IPS-20b (cell line): ENCODE data around the gene XYLT1.

ENCODE experiments used
- H3K27ac ChIP-seq: one replicate; pipeline ENCODE4 v1.5.1; 2013; ENCODE audit warnings: low read length
- H3K27me3 ChIP-seq: 2 replicates; pipeline ENCODE4 v1.6.1; 2013; ENCODE audit warnings: mild to moderate bottlenecking, low read length, inconsistent platforms; ENCODE audit not compliant: insufficient read depth
- H3K36me3 ChIP-seq: 2 replicates; pipeline ENCODE4 v1.6.1; 2013; ENCODE audit warnings: low read depth, mild to moderate bottlenecking, inconsistent platforms, low read length, moderate library complexity; ENCODE audit not compliant: insufficient read depth
- H3K4me1 ChIP-seq: 2 replicates; pipeline ENCODE4 v1.6.1; 2013; ENCODE audit warnings: mild to moderate bottlenecking, control low read depth, inconsistent platforms, low read length, moderate library complexity; ENCODE audit not compliant: insufficient read depth
- H3K4me3 ChIP-seq: 2 replicates; pipeline ENCODE4 v1.5.1; 2013; ENCODE audit warnings: mild to moderate bottlenecking, low read length, inconsistent platforms
- H3K9ac ChIP-seq: 2 replicates; pipeline ENCODE4 v1.6.1; 2013; ENCODE audit warnings: low read depth, mild to moderate bottlenecking, inconsistent platforms, low read length, moderate library complexity
- H3K9me3 ChIP-seq: 2 replicates; pipeline ENCODE4 v1.6.1; 2013; ENCODE audit warnings: mild to moderate bottlenecking, low read depth, low read length, inconsistent platforms; ENCODE audit not compliant: insufficient read depth

The XYLT1 gene

GRCh38 chr16:17407321-17407720, 63.4 kb downstream of the XYLT1 start:
- Histone ChIP-seq H3K36me3 (no peaks in the 10 kb centered on the region), H3K4me3 (no peak overlapping the region)

GRCh38 chr16:17404941-17405689, 65.6 kb downstream of the XYLT1 start:
- H3K9me3 ChIP-seq = no peaks in the 10 kb centered on the region; the same call in 1 of the 2 replicates
- no peak overlapping the region for H3K27ac ChIP-seq
- no peaks in the 10 kb centered on the region for H3K36me3 ChIP-seq
- H3K27me3 ChIP-seq = no peaks in the 10 kb centered on the region
- no peak overlapping the region for H3K9ac ChIP-seq
- H3K4me3 ChIP-seq = no peak overlapping the region
- no peaks in the 10 kb centered on the region; the same call in 1 of the 2 replicates for H3K4me1 ChIP-seq

More at GRCh38 chr16:17407321-17407720, 63.4 kb downstream of the XYLT1 start:
- no peak overlapping the region for H3K27ac ChIP-seq
- no peaks in the 10 kb centered on the region for H3K27me3 ChIP-seq
- no peaks in the 10 kb centered on the region; the same call in 1 of the 2 replicates for H3K9me3 ChIP-seq
- no peak overlapping the region for H3K9ac ChIP-seq
- H3K4me1 ChIP-seq = peaks cover 5% of the 10 kb centered on the region; the same call in 1 of the 2 replicates

- Histone ChIP-seq H3K9me3 (no peaks in the 10 kb centered on the region; the same call in 1 of the 2 replicates), H3K4me3 (no peak overlapping the region), H3K27ac (no peak overlapping the region), H3K9ac (no peak overlapping the region), H3K36me3 (no peaks in the 10 kb centered on the region), H3K27me3 (no peaks in the 10 kb centered on the region), H3K4me1 (no peaks in the 10 kb centered on the region; the same call in 1 of the 2 replicates)
Measured at GRCh38 chr16:17403859-17404545, 66.8 kb downstream of the XYLT1 start.

- Histone ChIP-seq H3K4me3 (no peak overlapping the region), H3K9me3 (no peaks in the 10 kb centered on the region; the same call in 1 of the 2 replicates), H3K27me3 (no peaks in the 10 kb centered on the region), H3K4me1 (no peaks in the 10 kb centered on the region; the same call in 1 of the 2 replicates), H3K9ac (no peak overlapping the region), H3K27ac (no peak overlapping the region), H3K36me3 (no peaks in the 10 kb centered on the region)
Measured at GRCh38 chr16:17403156-17403809, 67.5 kb downstream of the XYLT1 start.

- H3K4me1 ChIP-seq = peaks cover 15% of the 10 kb centered on the region
- no peak overlapping the region for H3K9ac ChIP-seq
- H3K27me3 ChIP-seq = no peaks in the 10 kb centered on the region
- H3K36me3 ChIP-seq = no peaks in the 10 kb centered on the region
- H3K27ac ChIP-seq = no peak overlapping the region
- H3K9me3 ChIP-seq = no peaks in the 10 kb centered on the region
- no peak overlapping the region for H3K4me3 ChIP-seq
Measured at GRCh38 chr16:17397499-17397891, 73.3 kb downstream of the XYLT1 start.

- H3K4me1 ChIP-seq = peaks cover 20% of the 10 kb centered on the region
- no peak overlapping the region for H3K27ac ChIP-seq
- H3K9ac ChIP-seq = no peak overlapping the region
- H3K27me3 ChIP-seq = no peaks in the 10 kb centered on the region
- H3K4me3 ChIP-seq = no peak overlapping the region
- H3K36me3 ChIP-seq = no peaks in the 10 kb centered on the region
- no peaks in the 10 kb centered on the region for H3K9me3 ChIP-seq
Measured at GRCh38 chr16:17396762-17397498, 73.8 kb downstream of the XYLT1 start.

GRCh38 chr16:17395849-17396480, 74.8 kb downstream of the XYLT1 start:
- Histone ChIP-seq H3K4me1 (peaks cover 24% of the 10 kb centered on the region), H3K27me3 (no peaks in the 10 kb centered on the region), H3K27ac (no peak overlapping the region), H3K4me3 (no peak overlapping the region), H3K36me3 (no peaks in the 10 kb centered on the region), H3K9ac (no peak overlapping the region), H3K9me3 (no peaks in the 10 kb centered on the region)

GRCh38 chr16:17392857-17393692, 77.7 kb downstream of the XYLT1 start:
- H3K36me3 ChIP-seq = no peaks in the 10 kb centered on the region
- H3K9ac ChIP-seq = peak overlapping the region; percentile 42; the same call in 1 of the 2 replicates
- peak overlapping the region; percentile 35; the same call in 1 of the 2 replicates for H3K4me3 ChIP-seq
- peaks cover 47% of the 10 kb centered on the region for H3K4me1 ChIP-seq
- H3K27ac ChIP-seq = no peak overlapping the region
- H3K9me3 ChIP-seq = no peaks in the 10 kb centered on the region
- no peaks in the 10 kb centered on the region for H3K27me3 ChIP-seq

GRCh38 chr16:17392127-17392856, 78.5 kb downstream of the XYLT1 start:
- peaks cover 55% of the 10 kb centered on the region for H3K4me1 ChIP-seq
- H3K9me3 ChIP-seq = no peaks in the 10 kb centered on the region
- H3K27ac ChIP-seq = no peak overlapping the region
- no peaks in the 10 kb centered on the region for H3K36me3 ChIP-seq
- H3K27me3 ChIP-seq = no peaks in the 10 kb centered on the region
- H3K9ac ChIP-seq = no peak overlapping the region
- H3K4me3 ChIP-seq = peak overlapping the region; percentile 35; the same call in 1 of the 2 replicates

GRCh38 chr16:17391715-17392114, 79.0 kb downstream of the XYLT1 start:
- no peaks in the 10 kb centered on the region for H3K36me3 ChIP-seq
- no peak overlapping the region for H3K27ac ChIP-seq
- no peak overlapping the region for H3K9ac ChIP-seq
- no peaks in the 10 kb centered on the region for H3K27me3 ChIP-seq
- H3K4me1 ChIP-seq = peaks cover 61% of the 10 kb centered on the region
- H3K4me3 ChIP-seq = no peak overlapping the region
- H3K9me3 ChIP-seq = no peaks in the 10 kb centered on the region
